ENCODE data around the gene FRYL.
"Not testable (repeated sequence)": the region's sequence is repeated elsewhere in the genome, so short reads cannot be mapped to it uniquely, and the experiment has no call there.

Gene FRYL

DNA sequence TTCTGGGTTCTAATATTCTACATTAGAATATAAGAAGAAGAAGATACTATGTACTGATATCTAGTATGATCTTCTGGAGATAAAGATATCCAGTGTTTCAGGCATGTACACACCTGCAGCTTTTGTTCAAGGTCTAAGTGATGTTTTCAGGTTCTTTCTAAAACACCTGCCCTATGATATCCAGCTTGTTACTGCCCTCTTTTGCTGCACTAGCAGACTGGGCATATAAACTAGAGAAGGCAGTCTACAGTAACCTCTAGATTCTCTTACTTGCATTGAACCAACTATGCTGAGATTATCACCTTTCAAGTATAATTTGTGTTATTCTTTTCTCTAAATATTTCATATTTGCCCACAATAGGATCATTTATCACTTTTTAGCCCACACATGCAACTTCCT, 1.9 kb upstream of the FRYL start:
- DNase-seq = no peak

DNA sequence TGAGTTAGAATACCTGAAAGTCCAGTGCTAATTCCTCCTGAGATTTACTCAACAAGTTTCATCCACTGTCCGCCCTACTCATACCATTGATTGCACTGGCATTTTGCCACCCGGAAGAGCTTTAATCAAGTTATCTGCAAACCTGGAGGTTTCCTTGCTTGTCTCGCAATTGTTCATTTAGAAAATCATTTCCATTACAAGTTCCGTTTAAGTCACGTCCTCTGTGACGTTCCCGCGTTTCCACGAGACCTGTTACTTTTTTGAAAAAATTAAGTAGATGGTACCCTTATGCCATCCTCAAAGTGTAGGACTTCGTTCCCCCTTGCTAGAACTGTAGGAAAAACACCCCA, 761 bp upstream of the FRYL start:
- DNase-seq = no peak

DNA sequence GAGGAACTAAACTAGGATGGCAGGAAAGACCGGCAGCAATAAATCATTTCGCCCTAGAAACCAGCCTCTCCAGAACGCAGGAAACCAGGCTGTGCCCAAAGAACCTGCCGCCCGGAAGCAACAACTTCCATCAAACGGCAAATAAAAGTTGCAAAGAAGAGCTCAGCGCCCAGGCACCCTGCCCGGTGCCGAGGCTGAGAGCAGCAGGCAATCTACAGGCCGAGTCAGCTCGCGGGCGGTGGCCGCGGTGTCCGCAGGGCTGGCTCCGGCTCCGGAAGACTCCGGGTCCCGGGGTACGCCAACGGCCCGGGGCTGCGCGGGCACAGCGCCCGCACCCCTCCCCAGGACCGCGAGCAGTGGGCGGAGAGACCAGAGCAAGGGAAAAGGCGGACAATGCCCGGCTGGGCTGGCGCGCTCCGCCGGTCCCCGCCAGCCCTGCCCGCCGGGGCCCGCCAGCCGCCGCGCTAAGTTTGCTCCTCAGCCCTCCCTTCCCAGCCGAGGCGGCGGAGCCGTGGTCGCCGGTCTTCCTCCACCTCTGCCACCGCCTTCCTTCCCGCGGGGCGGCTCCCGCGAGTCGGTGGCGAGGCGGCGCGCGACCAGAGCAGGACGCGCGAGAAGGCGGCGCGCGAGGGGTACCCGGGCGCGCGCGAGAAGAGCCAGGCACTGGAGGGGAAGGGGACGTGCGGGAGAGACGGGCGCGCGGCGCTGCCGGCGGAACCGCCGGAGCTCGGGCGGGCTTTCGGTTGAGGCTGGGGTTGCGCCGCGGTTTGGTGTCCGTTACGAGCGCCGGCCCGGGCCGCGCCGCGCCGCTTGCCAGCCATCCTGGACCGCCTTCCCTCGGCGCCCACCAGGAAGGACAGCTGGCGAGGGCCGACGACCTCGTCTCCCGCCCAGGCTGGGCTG, 733 bp downstream of the FRYL start:
- DNase-seq = peak; percentile 58

DNA sequence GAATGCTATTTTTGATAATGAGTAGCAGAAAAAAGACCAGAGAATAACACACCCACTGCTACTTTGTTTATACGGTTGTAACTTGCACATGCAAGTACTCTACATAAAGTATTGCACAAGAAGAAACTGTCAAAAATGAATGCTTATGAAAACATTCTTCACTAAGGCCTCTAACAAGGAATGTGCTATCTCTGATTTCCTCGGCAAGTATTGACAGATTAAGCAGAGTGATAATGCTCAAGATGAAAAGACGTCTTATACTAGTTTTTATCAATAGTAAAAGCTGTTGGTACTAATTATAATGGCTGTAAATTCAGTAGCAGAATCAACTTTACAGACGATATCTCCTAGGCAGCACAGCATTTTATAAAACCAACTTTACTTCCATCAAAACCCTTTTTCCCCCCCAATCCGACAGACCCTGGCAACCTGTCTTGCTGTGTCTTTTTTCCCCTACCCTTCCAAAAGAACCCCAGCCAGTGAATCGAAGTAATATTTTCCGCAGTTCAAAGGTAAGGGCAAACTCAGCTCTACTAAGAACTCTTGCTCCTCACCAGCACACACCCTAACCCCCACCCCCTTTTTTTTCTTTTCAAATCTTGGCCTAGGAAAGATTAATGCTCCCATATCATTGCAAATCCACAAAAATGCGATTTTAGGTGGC, 1.5 kb downstream of the FRYL start:
- peak; percentile 64 for DNase-seq

DNA sequence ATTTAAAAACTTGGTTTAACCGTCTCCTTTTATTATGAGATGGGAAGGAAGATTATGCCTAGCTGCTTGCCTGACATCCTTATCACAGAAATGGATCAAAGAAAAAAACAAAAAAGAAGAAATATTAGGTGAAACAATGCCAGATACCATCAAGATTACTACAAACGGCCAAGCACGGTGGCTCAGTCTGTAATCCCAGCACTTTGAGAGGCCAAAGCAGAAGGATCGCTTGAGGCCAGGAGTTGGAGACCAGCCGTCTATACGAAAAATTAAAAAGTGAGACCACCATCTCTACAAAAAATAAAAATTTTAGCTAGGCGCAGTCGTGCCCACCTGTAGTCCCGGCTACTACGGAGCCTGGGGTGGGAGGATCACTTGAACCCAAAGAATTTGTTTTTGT, 2.3 kb downstream of the FRYL start:
- DNase-seq = no peak

DNA sequence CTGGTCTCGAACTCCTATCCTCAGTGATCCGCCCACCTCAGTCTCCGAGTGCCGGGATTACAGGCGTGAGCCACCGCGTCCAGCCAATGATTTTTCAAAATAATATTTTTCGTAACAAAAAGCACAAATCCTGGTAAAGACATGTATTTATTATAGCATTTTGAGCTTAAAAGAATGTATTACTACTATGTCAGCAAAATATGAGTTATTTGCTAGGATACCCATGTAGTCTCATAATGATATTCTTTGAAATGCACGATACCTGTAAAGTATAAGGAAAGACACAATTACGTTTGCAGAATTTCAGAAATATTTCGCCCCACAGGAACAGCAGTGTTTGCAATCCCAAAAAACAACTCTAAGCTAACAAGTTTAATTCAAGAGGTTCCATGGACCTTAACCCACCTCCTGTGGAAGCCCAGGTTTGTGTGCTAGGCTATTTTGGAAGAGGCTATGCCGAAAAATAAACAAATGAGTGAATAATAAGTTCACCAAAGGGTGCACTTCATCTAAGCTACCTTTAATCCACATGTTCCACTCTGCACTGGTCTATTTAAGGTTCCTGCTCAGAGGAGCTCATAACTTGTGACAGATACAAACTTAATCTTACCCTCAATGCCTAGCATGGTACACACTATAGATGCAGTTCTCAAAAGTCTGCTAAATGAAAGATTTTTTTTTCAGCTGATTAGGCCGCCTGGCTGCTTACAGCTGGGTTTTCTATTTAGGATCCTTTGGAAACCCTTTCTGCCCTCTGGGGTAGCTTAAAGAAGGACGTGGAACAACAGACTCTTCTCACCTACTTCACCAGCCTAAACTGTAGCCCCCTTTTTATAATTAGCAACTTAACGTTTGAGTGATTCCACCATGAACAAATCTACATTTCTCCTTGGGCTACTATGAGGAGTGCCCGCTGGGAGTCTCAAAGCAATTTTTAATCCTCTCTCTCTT, 5.0 kb downstream of the FRYL start:
- DNase-seq = no peak

DNA sequence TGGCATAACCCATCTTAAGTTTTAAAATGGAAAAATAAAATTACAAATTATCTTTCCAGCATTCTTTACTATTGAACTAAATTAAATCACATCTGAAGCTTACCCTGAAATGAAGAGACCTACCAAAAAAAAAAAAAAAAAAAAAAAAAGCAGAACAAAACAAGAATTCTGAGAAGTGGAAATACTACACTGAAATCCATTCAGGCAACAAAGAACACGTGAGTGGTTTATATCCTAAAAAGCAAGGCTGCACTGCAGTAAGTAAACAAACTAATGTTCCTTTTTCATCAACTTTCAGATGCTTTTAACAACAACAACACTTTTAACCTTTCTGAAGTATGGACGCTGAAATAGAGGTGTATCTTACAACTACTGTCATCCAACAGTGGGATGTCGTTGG, 7.5 kb downstream of the FRYL start:
- no peak for DNase-seq

DNA sequence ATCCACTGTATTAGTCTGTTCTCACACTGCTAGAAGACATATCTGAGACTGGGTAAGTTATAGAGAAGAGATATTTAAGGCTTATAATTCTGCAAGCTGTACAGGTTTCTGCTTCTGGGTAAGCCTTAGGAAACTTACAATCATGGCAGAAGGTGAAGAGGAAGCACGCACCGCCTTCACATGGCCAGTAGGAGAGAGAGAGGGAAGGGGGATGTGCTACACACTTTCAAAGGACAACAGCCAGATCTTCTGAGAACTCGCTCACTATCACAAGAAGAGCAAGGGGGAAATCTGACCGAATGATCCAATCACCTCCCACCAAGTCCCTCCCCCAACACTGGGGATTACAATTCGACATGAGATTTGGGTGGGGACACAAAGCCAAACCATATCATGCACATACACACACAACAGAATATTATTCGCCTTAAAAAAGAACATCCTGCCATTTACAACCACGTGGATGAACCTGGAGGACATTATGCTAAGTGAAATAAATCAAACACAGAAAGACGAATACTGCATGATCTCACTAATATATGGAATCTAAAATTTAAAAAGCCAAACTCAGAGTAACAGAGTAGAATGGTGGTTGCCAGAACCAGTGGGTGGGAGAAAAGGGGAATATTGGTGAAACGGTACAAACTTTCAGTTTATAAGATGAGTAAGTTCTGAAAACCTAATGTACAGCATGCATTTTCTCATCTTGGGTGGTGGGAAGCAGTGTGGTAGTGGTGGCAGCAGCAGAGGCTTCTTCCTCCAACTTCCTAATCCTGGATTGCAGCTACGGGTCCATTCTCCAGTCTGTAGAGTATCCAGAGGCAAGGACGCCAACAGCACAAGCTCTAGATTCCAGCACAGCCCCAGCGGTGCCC, 12.8 kb downstream of the FRYL start:
- no peak for DNase-seq

DNA sequence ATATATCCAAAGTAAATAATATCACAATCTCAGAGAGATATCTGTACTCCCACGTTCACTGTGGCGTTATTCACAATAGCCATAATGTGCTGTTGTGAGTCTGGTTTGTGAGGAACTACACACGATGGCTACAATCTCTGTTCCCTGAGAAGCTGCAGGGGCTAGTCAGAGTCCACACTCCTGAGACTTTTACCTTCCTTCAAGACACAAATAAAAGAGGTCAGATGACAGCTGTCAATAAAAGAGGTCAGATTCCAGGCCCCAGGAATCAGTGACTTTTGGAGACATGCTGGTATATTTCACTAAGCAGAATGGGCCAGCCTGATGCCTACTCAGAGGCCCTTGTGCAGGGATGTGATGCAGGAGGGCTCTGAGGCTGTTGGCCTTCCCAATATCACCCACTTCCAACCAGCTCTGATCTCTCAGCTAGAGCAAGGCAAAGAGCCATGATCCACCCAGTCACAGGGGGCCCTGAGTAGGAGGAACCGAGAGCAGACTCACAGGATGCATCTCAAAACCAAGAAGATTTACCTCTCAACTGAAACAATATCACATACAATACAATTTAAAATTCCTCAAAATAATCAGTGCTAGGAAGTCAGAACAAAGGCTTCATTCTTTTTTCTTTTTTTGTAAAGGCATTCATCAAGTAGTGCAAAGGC, 13.8 kb downstream of the FRYL start:
- DNase-seq = no peak

DNA sequence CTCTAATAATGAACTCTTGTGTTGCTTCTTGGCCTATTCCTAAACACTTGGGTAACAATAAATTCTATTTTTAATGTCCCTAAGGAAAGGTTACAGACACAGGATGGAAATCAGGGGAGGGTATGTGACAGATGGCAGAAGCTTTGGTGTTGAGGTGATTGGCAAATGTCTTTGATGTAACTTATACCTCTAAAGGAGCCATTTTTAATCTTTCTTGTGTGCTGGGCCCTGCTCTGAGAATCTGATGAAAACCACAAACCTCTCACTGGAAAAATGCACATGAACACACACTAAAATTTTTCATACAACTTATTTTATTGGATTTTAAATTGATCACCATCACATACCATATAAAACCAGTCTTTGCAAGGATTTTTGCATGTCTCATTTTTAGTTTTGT, 17.7 kb downstream of the FRYL start:
- DNase-seq = no peak

DNA sequence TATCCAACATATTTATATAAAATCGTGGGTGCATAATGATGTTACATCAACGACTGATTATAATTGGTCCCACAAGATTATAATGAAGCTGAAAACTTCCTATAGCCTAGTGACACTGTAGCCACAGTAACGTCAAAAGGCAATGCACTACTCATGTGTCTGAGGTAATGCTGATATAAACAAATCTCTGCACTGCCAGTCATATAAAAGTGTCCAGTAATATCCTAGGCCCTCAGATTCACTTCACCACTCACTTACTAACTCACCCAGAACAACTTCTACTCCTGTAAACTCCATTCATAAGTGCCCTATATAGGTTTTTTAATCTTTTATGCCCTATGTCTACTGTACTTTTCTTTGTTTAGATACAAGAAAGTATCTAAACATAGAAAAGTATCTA, 18.8 kb downstream of the FRYL start:
- DNase-seq = no peak

DNA sequence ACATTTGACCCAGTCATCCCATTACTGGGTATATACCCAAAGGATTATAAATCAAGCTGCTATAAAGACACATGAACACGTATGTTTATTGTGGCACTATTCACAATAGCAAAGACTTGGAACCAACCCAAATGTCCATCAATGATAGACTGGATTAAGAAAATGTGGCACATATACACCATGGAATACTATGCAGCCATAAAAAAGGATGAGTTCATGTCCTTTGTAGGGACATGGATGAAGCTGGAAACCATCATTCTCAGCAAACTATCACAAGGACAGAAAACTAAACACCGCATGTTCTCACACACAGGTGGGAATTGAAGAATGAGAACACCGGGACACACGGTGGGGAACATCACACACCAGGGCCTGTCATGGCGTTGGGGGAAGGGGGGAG, 21.4 kb downstream of the FRYL start:
- not testable (repeated sequence) for DNase-seq

DNA sequence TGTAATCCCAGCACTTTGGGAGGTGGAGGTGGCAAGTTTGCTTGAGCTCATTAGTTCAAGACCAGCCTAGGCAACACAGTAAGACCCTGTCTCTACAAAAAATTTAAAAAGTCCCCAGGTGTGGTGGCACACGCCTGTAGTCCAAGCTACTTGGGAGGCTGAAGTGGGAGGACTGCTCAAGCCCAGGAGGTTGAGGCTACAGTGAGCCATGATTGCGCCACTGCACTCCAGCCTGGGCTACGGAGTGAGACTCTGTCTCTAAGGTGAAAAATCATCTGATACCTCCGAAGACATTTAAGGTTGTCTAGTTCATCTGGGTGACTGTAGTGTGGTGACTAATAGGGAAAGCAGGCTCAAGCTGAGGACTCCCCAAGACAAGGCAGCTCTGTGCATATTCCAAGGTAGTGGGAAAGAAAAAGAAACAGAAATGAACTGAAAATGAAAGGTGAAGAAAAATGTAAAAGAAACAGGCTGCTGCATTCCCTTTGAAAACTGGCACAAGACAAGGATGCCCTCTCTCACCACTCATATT, 23.3 kb downstream of the FRYL start:
- DNase-seq = no peak

DNA sequence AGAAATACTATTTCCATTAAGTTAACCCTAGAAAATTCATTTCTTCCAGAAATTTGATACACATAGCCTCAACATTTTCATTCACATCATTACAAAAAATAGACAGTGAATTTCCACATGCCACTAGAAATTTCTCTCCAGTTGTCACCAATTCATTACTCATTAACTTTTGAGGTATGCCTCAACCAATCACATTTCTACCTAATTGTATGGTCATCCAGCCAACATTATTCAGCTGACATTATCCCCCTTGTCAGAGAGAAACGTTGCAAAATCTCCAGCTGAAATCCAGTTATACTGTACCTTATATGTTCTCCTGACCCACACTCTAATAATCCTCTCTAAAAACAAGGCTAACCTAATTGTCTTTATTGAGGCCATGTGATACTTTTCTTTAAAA, 24.8 kb downstream of the FRYL start:
- no peak for DNase-seq

DNA sequence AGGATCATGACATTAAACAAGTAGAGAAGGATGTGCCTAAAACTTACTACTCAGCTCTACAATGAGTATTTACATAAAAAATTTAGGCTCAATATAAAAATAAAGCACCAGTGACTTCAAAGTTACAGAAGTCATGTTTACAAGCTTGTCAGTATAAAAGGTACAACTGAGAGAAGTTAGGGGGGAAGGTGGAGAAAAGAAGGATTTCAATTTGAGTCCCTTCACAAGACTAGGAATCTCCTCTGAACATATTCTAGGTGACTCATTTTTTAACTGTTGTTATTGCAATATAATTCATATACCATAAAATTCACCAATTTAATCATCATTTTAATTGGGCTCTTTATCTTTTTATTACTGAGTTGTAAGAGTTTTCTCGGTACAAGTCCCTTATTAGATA, 26.9 kb downstream of the FRYL start:
- no peak for DNase-seq

DNA sequence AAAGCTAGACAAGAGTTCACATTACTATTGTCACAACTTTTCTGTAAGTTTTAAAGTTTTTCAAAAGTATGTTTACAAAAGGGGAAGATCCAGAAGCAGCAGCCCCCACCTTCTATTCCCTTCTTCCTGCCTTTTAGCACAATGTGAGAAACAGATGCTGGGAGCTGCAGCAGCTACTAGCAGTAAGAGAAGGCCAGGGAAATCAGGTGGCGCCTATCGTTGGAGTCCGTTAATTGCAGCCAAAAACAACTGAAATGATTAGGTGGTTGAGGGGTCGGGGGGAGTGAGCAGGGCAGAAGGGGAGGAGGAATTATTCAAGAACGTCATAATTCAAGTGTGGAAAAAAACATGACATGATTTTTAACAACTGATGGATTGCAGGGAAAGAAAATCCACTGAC, 27.4 kb downstream of the FRYL start:
- peak; percentile 8 for DNase-seq

DNA sequence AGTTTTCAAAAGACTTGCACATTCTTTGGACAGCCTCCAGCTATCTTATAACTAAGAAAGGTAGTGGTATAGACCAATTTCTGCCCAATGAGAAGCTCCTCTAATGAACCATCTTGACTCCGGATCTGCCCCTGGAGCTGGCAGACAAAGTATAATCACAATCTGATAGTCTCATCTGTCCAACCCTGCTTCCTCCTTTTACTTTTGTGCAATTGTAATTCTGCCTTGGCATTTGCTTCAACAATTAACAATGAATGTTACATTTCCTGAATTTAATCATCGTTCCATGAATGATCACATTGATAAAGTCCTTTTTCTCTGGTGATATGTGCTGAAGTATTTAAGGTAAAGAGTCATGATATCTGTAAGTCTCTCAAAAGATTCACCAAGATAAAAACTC, 27.8 kb downstream of the FRYL start:
- DNase-seq = no peak

DNA sequence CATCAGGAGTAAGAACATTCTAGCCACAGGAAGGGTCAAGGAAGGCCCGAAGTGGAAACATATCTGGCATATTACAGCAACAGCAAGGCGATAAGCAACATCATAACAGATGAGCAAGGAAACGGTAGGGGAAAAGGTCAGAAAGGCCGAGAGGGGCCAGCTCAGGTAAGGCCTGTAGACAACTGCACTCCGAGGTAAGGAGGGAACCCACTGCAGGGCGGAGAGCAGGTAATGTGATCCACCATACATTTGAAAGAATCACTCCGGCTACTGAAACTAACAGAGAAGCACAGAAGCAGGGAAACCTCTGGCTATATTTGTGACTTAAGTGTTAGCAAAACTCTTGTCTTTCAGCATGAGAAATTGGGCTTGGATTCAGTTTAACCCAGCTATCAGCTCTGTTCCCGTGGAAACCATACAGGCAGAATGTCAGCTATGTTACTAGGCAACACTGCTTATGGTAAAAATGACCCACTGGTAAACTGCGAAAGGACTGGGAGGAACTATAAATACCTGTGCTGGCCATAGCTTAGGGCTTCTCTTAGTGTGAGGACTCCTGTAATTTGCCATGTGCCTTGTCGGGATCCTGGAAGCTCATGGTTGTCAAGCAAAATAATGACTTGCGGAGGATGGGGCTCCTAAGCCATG, 31.0 kb downstream of the FRYL start:
- no peak for DNase-seq

DNA sequence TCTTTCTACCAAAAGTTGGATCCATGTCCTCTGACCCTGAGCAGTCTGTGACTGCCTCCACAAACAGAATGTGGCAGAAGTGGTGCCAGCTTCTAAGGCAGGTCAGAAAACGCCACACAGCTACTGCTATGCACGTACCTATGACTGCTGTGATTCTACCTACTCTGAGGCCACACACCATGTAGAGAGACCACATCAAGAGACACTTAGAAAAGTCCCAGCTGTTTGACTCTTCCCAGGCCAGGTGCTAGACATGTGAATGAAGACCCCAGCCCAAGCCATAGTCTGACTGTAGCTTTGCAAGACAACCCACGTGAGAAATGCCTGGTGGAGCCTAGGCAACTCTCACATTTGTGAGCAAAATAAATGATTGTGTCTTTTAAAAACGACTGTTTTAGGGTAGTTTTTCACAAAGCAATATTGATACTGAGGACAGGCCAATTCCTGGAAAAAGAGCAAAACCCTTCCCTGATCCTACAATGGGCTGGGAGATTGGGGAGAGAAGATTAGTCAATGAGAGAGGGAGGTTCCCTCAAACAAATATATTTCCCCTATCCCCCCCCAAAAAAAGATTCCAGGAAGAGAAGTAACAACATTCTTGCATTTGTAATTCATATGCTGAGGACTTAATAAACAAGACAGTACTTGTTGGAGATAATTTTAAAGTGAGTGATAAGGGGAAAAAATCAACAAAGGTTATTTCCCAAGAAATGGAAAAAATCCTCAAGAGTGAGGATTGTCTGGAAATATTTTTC, 33.3 kb downstream of the FRYL start:
- DNase-seq = no peak

DNA sequence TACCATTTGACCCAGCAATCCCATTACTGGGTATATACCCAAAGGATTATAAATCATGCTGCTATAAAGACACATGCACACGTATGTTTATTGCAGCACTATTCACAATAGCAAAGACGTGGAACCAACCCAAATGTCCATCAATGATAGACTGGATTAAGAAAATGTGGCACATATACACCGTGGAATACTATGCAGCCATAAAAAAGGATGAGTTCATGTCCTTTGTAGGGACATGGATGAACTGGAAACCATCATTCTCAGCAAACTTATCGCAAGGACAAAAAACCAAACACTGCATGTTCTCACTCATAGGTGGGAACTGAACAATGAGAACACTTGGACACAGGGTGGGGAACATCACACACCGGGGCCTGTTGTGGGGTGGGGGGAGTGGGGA, 34.9 kb downstream of the FRYL start:
- not testable (repeated sequence) for DNase-seq

Measured in fibroblast of skin of right quadriceps (primary cell).